GM10266 (cell line): ENCODE results near the gene ANKRD16.
"Not testable (repeated sequence)": the region's sequence is repeated elsewhere in the genome, so short reads cannot be mapped to it uniquely, and the experiment has no call there.

Experiments used
- DNase-seq: peaks from one replicate; pipeline ENCODE4 v3.0.0; 2012; ENCODE audit errors: extremely low spot score
- CTCF ChIP-seq: IDR thresholded peaks from 2 replicates; pipeline ENCODE4 v1.5.1; 2012; ENCODE audit warnings: mild to moderate bottlenecking, low read depth; ENCODE audit not compliant: control insufficient read depth, insufficient read depth; ENCODE audit errors: missing control alignments

Gene ANKRD16

GRCh38 chr10:5876181-5876768, 13.4 kb downstream of the ANKRD16 start:
- TF ChIP-seq CTCF = no peak

GRCh38 chr10:5873515-5873995, 16.1 kb downstream of the ANKRD16 start:
- DNase-seq = peak; percentile 78
- peak; percentile 73 for TF ChIP-seq CTCF

More at GRCh38 chr10:5876181-5876768, 13.4 kb downstream of the ANKRD16 start:
- no peak for DNase-seq

- DNase-seq = no peak
- TF ChIP-seq CTCF = no peak
These were observed 18.1 kb downstream of the ANKRD16 start for GRCh38 chr10:5871596-5871995.

GRCh38 chr10:5869156-5869555, 20.5 kb downstream of the ANKRD16 start:
- no peak for DNase-seq
- TF ChIP-seq CTCF = no peak

GRCh38 chr10:5868383-5868782, 21.3 kb downstream of the ANKRD16 start:
- not testable (repeated sequence) for DNase-seq

- not testable (repeated sequence) for DNase-seq
These were observed 22.5 kb downstream of the ANKRD16 start for GRCh38 chr10:5867091-5867615.

- not testable (repeated sequence) for DNase-seq
These were observed 23.1 kb downstream of the ANKRD16 start for GRCh38 chr10:5866451-5867081.

GRCh38 chr10:5862981-5863685, 26.6 kb downstream of the ANKRD16 start:
- not testable (repeated sequence) for DNase-seq

- peak; percentile 81 for DNase-seq
- no peak for TF ChIP-seq CTCF
These were observed 27.2 kb downstream of the ANKRD16 start for GRCh38 chr10:5862360-5862961.
